Activated naive CD4-positive, alpha-beta T cell treated with anti-CD3 and anti-CD28 coated beads for 36 hours (primary cell): Measurements from ENCODE around the gene MUC5AC. TPM values are rescaled to one million over a fixed set of nuclear protein-coding genes. Genes with fewer than 3 reads are reported as not detected.
"Not testable (repeated sequence)": the region's sequence is repeated elsewhere in the genome, so short reads cannot be mapped to it uniquely, and the experiment has no call there.

Source experiments
- CTCF ChIA-PET: fragments of 350-600 bp; sonication (Branson Sonifier 250); formaldehyde crosslinking; loops from one replicate; lab custom pipeline; 2021; ENCODE audit warnings: antibody characterized with exemption; lab: Charles Lee
- DNase-seq: peaks from one replicate; pipeline ENCODE4 v3.0.0-alpha.2; 2020
- H3K27ac Mint-ChIP-seq: one replicate; pipeline ENCODE4 v1.8.0; 2021; ENCODE audit warnings: mild to moderate bottlenecking, mixed read lengths
- H3K27me3 Mint-ChIP-seq: one replicate; pipeline ENCODE4 v1.8.0; 2021; ENCODE audit warnings: low read depth, mixed read lengths
- H3K36me3 Mint-ChIP-seq: one replicate; pipeline ENCODE4 v1.8.0; 2021; ENCODE audit warnings: low read depth, mixed read lengths
- H3K4me1 Mint-ChIP-seq: one replicate; pipeline ENCODE4 v1.8.0; 2021; ENCODE audit warnings: low read depth, mixed read lengths
- H3K4me3 Mint-ChIP-seq: one replicate; pipeline ENCODE4 v1.8.0; 2021; ENCODE audit warnings: mild to moderate bottlenecking, moderate library complexity, mixed read lengths
- H3K9me3 Mint-ChIP-seq: one replicate; pipeline ENCODE4 v1.8.0; 2021; ENCODE audit warnings: mixed read lengths
- intact Hi-C: fragments of 100-400 bp; cut with micrococcal nuclease; formaldehyde crosslinking; loops from one replicate; pipeline ENCODE4 v1.15.1; 2023
- total RNA-seq, 2 experiments: library from RNA; stranded (reverse); gene quantifications; one replicate each; pipeline ENCODE4 v1.2.3, GENCODE V29; 2021

The MUC5AC gene
- total RNA-seq, 2 experiments from 2014 or later, result not detected

- intact Hi-C loops, result no loop called here
- no peaks in the 10 kb centered on the region for H3K4me1 Mint-ChIP-seq
- DNase-seq, result no peak
- H3K27me3 Mint-ChIP-seq, result no peaks in the 10 kb centered on the region
- CTCF ChIA-PET, result no interaction called here
- no peaks in the 10 kb centered on the region for H3K9me3 Mint-ChIP-seq
- H3K4me3 Mint-ChIP-seq, result no peak overlapping the region
- no peaks in the 10 kb centered on the region for H3K36me3 Mint-ChIP-seq
- H3K27ac Mint-ChIP-seq, result no peak overlapping the region
These were observed 78.8 kb downstream of the MUC5AC start for GRCh38 chr11:1236316-1237127.

- intact Hi-C loops, result no loop called here
- no peak overlapping the region for H3K27ac Mint-ChIP-seq
- no peak overlapping the region for H3K4me3 Mint-ChIP-seq
These were observed 79.4 kb downstream of the MUC5AC start for GRCh38 chr11:1237128-1237580.

GRCh38 chr11:1237851-1238250, 80.1 kb downstream of the MUC5AC start:
- intact Hi-C loops, result no loop called here
- no peaks in the 10 kb centered on the region for H3K4me1 Mint-ChIP-seq
- no peak for DNase-seq
- no peak overlapping the region for H3K27ac Mint-ChIP-seq
- H3K27me3 Mint-ChIP-seq, result no peaks in the 10 kb centered on the region
- no peaks in the 10 kb centered on the region for H3K36me3 Mint-ChIP-seq
- CTCF ChIA-PET, result no interaction called here
- H3K4me3 Mint-ChIP-seq, result no peak overlapping the region
- no peaks in the 10 kb centered on the region for H3K9me3 Mint-ChIP-seq

More at GRCh38 chr11:1237128-1237580, 79.4 kb downstream of the MUC5AC start:
- no peaks in the 10 kb centered on the region for H3K36me3 Mint-ChIP-seq
- H3K9me3 Mint-ChIP-seq, result no peaks in the 10 kb centered on the region
- CTCF ChIA-PET, result no interaction called here
- no peak for DNase-seq
- no peaks in the 10 kb centered on the region for H3K4me1 Mint-ChIP-seq
- H3K27me3 Mint-ChIP-seq, result no peaks in the 10 kb centered on the region

- no peak for DNase-seq
- H3K4me3 Mint-ChIP-seq, result no peak overlapping the region
- no peaks in the 10 kb centered on the region for H3K4me1 Mint-ChIP-seq
- intact Hi-C loops, result no loop called here
- CTCF ChIA-PET, result interaction anchor here (0.6 kb wide), 1 partner anchor 252 kb away, joined by 3 read pairs; no protein-coding TSS in a partner anchor
- no peaks in the 10 kb centered on the region for H3K27me3 Mint-ChIP-seq
- H3K9me3 Mint-ChIP-seq, result no peaks in the 10 kb centered on the region
- no peak overlapping the region for H3K27ac Mint-ChIP-seq
- no peaks in the 10 kb centered on the region for H3K36me3 Mint-ChIP-seq
These were observed 81.2 kb downstream of the MUC5AC start for GRCh38 chr11:1238767-1239595.

- H3K4me3 Mint-ChIP-seq, result no peak overlapping the region
- intact Hi-C loops, result no loop called here
- no peaks in the 10 kb centered on the region for H3K27me3 Mint-ChIP-seq
- no peaks in the 10 kb centered on the region for H3K4me1 Mint-ChIP-seq
- no peaks in the 10 kb centered on the region for H3K9me3 Mint-ChIP-seq
- DNase-seq, result no peak
- no peaks in the 10 kb centered on the region for H3K36me3 Mint-ChIP-seq
- H3K27ac Mint-ChIP-seq, result no peak overlapping the region
- CTCF ChIA-PET, result no interaction called here
These were observed 81.9 kb downstream of the MUC5AC start for GRCh38 chr11:1239596-1240205.

- DNase-seq, result no peak
- Mint-ChIP-seq H3K27me3 (no peaks in the 10 kb centered on the region), H3K4me3 (no peak overlapping the region), H3K9me3 (no peaks in the 10 kb centered on the region), H3K36me3 (no peaks in the 10 kb centered on the region), H3K27ac (no peak overlapping the region), H3K4me1 (no peaks in the 10 kb centered on the region)
- CTCF ChIA-PET, result no interaction called here
- intact Hi-C loops, result no loop called here
These were observed 83.0 kb downstream of the MUC5AC start for GRCh38 chr11:1240771-1241170.

- no peak for DNase-seq
- H3K4me1 Mint-ChIP-seq, result no peaks in the 10 kb centered on the region
- H3K9me3 Mint-ChIP-seq, result no peaks in the 10 kb centered on the region
- H3K27ac Mint-ChIP-seq, result no peak overlapping the region
- CTCF ChIA-PET, result no interaction called here
- intact Hi-C loops, result no loop called here
- no peaks in the 10 kb centered on the region for H3K27me3 Mint-ChIP-seq
- H3K36me3 Mint-ChIP-seq, result no peaks in the 10 kb centered on the region
- no peak overlapping the region for H3K4me3 Mint-ChIP-seq
These were observed 84.0 kb downstream of the MUC5AC start for GRCh38 chr11:1241706-1242105.

GRCh38 chr11:1242289-1242688, 84.5 kb downstream of the MUC5AC start:
- no peaks in the 10 kb centered on the region for H3K27me3 Mint-ChIP-seq
- no peaks in the 10 kb centered on the region for H3K36me3 Mint-ChIP-seq
- no peak for DNase-seq
- intact Hi-C loops, result no loop called here
- H3K4me1 Mint-ChIP-seq, result no peaks in the 10 kb centered on the region
- no peaks in the 10 kb centered on the region for H3K9me3 Mint-ChIP-seq
- no peak overlapping the region for H3K27ac Mint-ChIP-seq
- CTCF ChIA-PET, result no interaction called here
- no peak overlapping the region for H3K4me3 Mint-ChIP-seq

- H3K9me3 Mint-ChIP-seq, H3K36me3 Mint-ChIP-seq, H3K27me3 Mint-ChIP-seq, H3K4me1 Mint-ChIP-seq, DNase-seq, H3K4me3 Mint-ChIP-seq, H3K27ac Mint-ChIP-seq, intact Hi-C loops, CTCF ChIA-PET: not testable (repeated sequence)
These were observed 85.0 kb downstream of the MUC5AC start for GRCh38 chr11:1242751-1243150.

- DNase-seq, H3K27me3 Mint-ChIP-seq, CTCF ChIA-PET, H3K9me3 Mint-ChIP-seq, H3K4me3 Mint-ChIP-seq, H3K27ac Mint-ChIP-seq, H3K4me1 Mint-ChIP-seq, H3K36me3 Mint-ChIP-seq, intact Hi-C loops: not testable (repeated sequence)
These were observed 85.8 kb downstream of the MUC5AC start for GRCh38 chr11:1243521-1243920.

- DNase-seq, H3K36me3 Mint-ChIP-seq, CTCF ChIA-PET, H3K9me3 Mint-ChIP-seq, H3K27me3 Mint-ChIP-seq, H3K4me1 Mint-ChIP-seq, intact Hi-C loops, H3K4me3 Mint-ChIP-seq, H3K27ac Mint-ChIP-seq: not testable (repeated sequence)
These were observed 86.8 kb downstream of the MUC5AC start for GRCh38 chr11:1244557-1244956.

GRCh38 chr11:1245717-1246116, 88.0 kb downstream of the MUC5AC start:
- DNase-seq, H3K27me3 Mint-ChIP-seq, CTCF ChIA-PET, H3K4me3 Mint-ChIP-seq, H3K9me3 Mint-ChIP-seq, H3K4me1 Mint-ChIP-seq, H3K36me3 Mint-ChIP-seq, intact Hi-C loops, H3K27ac Mint-ChIP-seq: not testable (repeated sequence)
